AG09319 (cell line): ENCODE measurements around the gene TMEM179.

Source experiments
- DNase-seq: peaks from one replicate; pipeline ENCODE4 v3.0.0-alpha.2; 2010; ENCODE audit warnings: low read depth; ENCODE audit errors: extremely low read depth
- CTCF ChIP-seq: IDR thresholded peaks from 2 replicates; pipeline ENCODE4 v1.5.1; 2011; ENCODE audit warnings: low read depth, mild to moderate bottlenecking, inconsistent platforms, low read length, moderate library complexity

Gene TMEM179

GRCh38 chr14:104556256-104557021 is 48.1 kb downstream of the TMEM179 start:
- TF ChIP-seq CTCF, result no peak
- DNase-seq, result no peak

DNA sequence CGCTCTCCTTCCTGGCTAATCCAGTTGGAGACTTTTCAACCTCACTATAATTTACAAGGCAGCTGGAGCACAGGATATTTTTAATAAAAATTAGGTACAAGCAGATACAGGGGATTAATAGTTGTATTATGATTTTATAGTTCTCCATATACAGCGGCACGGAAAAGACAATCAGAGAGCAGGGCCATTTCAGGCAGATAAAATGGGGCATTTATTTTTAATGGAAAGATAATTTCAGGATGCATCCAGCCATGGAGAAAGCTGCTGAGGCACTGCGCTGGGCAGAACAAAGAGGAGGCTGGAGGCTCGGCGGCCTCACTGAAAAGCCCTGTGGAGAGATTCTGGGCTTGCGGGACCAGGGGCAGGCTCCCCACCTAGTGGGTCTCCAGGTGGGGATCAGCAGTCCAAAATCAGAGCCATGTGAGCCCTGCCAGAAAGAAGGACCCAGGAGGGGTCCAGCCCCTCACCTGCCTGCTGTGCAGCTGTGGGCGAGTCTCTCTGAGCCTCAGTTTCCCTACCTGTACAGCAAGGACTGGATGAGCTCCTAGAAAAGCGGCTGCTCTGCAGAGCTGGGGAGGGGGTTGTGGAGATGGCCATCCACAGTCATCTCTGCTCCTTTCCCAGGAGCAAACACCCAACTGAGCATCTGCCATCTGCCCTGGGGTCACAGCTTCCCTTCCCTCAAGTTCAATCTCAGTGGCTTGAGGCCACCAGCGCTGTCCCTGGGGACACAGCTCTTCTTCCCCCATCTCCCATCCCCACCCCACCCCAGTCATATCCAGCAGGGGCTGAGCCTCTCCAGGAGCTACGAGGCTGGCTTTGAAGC is 48.9 kb downstream of the TMEM179 start:
- DNase-seq, result no peak
- TF ChIP-seq CTCF, result no peak

DNA sequence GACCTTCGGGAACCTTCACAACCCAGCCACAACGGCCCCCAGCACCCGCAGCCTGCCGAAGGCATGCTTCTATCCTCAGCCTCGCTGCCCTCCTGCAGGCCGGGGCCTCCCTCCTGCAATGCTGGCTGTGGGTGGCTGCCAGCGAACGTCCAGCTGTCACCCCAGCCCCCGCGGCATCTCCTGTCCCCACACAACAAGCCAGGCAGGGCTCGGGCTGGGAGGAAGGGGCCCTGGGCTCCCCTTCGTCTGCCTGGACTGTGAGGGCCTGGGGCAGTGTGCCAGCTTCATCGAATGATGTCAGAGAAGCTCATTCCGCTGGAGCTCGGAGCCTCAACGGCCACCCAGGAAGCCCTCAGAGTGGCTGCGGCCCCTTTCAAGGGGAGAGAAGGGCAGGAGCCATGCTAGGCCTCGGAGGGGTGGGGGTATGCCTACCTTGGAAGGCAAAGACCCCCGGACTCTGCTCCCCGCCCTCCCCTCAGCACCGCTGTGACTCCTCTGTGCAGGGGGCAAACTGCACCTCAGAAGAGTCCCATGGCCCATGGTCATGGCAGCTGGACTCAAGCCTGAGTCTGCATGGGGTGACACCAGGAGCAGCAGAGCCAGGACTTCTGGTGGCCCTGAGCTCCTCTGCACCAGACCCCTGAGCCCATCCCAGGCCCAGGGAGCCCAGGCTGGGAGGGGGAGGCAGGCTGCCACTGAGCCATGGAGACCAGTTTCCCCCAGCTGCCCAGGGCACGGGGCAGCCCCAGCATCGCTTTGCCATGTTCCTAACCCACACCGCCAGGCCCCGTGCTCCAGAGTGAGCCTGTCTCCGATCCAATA is 49.8 kb downstream of the TMEM179 start:
- no peak for DNase-seq
- no peak for TF ChIP-seq CTCF

DNA sequence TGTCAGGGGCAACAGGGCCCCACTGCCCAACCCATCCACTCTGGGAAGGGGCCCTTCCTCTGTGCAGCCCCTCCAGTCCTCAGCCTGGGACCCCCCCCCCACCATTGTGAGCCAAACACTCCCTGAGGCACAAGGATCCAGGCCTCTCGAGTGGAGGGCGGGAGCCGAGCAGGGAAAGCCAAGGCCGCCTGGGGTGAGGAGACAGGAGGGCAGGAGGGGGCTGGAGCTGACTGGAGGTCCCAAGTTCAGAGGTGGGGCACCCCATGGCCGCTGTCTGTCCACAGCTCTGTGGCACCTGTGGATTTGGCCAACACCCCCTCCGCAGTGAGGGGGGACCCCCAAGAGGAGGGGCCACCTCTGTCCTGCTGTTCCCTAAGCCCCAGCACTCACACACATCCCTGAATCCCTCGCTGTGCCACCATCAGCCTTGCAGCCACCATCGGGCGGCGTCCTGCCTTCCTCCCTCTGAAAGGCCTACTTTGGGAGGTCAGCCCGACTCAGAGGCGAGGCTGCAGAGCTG is 50.4 kb downstream of the TMEM179 start:
- no peak for TF ChIP-seq CTCF
- DNase-seq, result no peak

DNA sequence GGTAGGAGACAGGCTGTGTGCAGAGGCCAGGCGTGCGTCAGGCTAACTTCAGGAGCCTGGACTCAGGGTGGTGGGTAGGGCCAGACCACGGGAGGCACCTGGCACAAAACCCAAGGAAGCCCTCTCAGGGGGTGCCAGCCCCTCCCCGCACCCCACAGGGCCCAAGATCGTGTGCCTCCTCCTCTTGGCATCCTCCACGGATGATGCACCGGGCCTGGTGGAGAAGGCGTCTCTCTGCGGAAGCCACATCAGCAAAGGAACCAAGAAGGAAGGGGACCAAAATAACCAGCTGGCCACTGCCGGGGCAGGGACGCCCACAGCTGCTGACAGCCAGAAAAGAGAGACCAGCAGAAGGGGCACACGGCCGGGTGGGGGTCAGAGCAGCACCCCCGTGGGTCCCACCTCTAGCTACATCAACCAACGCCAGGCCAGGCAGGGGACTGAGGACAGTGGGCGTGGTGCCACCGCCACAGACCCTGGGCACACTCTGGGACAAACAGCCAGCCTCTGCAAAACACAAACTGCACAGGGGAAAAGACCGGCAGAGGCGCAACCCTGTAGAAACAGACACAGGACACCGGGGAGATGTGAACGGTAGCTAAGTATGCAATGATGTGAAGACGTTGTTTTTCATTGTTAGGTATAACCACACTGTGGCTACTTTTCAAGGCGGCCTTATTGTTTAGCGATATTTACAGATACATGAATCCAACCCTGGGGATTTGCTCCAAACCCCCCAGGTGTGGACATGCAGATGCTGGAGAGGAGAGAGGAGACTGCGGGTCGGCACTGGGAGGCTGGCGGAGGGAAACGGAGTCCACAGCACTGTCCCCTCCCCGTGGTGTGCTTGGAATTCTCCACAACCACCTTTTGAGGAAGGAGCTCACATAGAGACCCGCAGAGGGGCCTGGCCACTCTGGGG is 51.1 kb downstream of the TMEM179 start:
- no peak for TF ChIP-seq CTCF

DNA sequence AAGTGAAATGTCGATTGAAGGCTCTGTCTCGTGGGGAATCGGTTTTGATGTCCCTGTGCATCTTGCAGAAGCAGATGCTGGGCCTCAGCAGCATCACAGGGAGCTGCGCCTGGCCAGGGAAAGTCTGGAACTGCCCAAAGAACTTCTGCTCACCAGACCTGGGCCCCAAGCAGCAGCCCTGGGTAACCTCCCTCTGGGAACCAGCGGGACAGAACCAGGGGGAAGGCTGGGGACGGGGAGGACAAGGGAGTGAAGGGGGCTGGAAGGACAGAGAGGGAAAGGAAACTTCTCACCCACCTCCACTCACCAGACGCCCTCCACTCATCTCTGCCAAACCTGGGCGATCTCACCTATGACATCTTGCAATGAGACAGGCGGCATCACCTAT is 51.8 kb downstream of the TMEM179 start:
- TF ChIP-seq CTCF, result no peak
- DNase-seq, result no peak

More for the DNA sequence above, 51.1 kb downstream of the TMEM179 start:
- no peak for DNase-seq
